HG02678 (cell line): ENCODE results near the gene NUDT4.

ENCODE experiments used
- ATAC-seq: cut with Tn5 transposase; IDR thresholded peaks from one replicate; pipeline ENCODE4 v1.9.1; 2021; ENCODE audit warnings: mild to moderate bottlenecking, moderate library complexity; ENCODE audit not compliant: unreplicated experiment

Gene NUDT4

GRCh38 chr12:93451423-93452158 lies 73.9 kb downstream of the NUDT4 start:
- ATAC-seq, result no peak

- ATAC-seq, result no peak
Measured at GRCh38 chr12:93453633-93454032, 75.9 kb downstream of the NUDT4 start.

GRCh38 chr12:93456077-93456476 lies 78.4 kb downstream of the NUDT4 start:
- ATAC-seq, result no peak
